PFSK-1 (cell line): ENCODE data around the gene EIF4EBP2.

Source experiments
- FOXP2 ChIP-seq: optimal IDR thresholded peaks from 2 replicates; pipeline ENCODE3; 2011; ENCODE audit warnings: borderline replicate concordance, control low read depth, inconsistent platforms; ENCODE audit not compliant: insufficient read depth; ENCODE audit errors: extremely low read length, extremely low read depth
- POLR2AphosphoS5 ChIP-seq: IDR thresholded peaks from 2 replicates; pipeline ENCODE4 v1.6.1; 2012; ENCODE audit warnings: low read depth, mild to moderate bottlenecking, control low read depth, low read length, moderate library complexity
- SIN3A ChIP-seq: IDR thresholded peaks from 2 replicates; pipeline ENCODE4 v1.6.1; 2012; ENCODE audit warnings: mild to moderate bottlenecking, low read length, moderate library complexity, borderline replicate concordance; ENCODE audit not compliant: insufficient read depth
- TAF1 ChIP-seq: IDR thresholded peaks from 2 replicates; pipeline ENCODE4 v1.6.1; 2012; ENCODE audit warnings: low read length, control low read depth, borderline replicate concordance; ENCODE audit not compliant: insufficient read depth
- TF ChIP-seq, protein P1 (sequence below), 2 experiments: IDR thresholded peaks; 2 replicates each; pipeline versions ENCODE4 v1.6.1 to v1.8.0; 2011 to 2012; ENCODE audit warnings: low read depth in 2 of 2, low read length in 2 of 2, control low read depth in 1 of 2, inconsistent platforms in 1 of 2, mild to moderate bottlenecking in 1 of 2, moderate library complexity in 1 of 2; ENCODE audit not compliant: insufficient read depth in 1 of 2

DNA sequence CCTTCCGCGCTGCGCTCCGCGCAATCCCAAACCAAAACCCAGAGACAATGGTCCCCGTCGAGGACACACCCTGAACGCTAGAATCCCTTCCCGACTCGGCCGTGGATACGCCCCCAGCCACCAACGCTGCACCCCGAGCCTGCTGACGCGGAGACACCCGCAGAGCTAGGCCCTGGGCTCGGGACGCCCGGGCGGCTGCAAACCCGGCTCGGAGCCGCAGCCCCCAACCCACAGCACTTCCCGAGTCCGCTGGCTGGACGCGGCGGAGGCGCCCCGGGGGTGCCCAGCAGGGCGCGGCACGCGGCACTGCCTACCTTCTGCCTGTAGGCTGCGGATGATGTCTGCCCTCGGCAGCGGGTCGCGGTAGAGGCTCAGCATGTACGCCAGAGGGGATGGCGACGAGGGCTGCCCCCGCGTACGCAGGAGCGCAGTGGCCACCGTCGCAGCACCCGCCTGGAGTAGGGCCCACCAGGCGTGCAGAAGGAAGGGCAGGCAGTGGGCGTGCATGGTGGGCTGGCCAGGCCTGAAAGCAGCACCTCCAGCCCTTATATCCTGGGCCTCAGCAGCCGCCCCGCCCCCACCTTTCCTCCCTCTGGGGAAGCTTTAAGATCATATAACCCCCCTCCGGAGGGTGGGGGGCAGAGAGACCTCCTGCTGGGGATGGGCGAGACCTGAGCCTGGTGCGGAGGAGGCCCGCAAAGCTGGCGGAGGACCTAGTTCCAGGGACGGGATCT is 37.4 kb downstream of the EIF4EBP2 start, which contains the start of gene NODAL:
- TF ChIP-seq TAF1 (no peak), POLR2AphosphoS5 (no peak), SIN3A (no peak), FOXP2 (no peak)
- TF ChIP-seq, protein P1, sequence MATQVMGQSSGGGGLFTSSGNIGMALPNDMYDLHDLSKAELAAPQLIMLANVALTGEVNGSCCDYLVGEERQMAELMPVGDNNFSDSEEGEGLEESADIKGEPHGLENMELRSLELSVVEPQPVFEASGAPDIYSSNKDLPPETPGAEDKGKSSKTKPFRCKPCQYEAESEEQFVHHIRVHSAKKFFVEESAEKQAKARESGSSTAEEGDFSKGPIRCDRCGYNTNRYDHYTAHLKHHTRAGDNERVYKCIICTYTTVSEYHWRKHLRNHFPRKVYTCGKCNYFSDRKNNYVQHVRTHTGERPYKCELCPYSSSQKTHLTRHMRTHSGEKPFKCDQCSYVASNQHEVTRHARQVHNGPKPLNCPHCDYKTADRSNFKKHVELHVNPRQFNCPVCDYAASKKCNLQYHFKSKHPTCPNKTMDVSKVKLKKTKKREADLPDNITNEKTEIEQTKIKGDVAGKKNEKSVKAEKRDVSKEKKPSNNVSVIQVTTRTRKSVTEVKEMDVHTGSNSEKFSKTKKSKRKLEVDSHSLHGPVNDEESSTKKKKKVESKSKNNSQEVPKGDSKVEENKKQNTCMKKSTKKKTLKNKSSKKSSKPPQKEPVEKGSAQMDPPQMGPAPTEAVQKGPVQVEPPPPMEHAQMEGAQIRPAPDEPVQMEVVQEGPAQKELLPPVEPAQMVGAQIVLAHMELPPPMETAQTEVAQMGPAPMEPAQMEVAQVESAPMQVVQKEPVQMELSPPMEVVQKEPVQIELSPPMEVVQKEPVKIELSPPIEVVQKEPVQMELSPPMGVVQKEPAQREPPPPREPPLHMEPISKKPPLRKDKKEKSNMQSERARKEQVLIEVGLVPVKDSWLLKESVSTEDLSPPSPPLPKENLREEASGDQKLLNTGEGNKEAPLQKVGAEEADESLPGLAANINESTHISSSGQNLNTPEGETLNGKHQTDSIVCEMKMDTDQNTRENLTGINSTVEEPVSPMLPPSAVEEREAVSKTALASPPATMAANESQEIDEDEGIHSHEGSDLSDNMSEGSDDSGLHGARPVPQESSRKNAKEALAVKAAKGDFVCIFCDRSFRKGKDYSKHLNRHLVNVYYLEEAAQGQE (IDR thresholded peaks at IDR 0.05; ENCODE audit: insufficient read depth in 1 of 2, low read depth in 2 of 2, low read length in 2 of 2): no peak
